ENCODE data around the gene NCAM1.

Gene NCAM1

DNA sequence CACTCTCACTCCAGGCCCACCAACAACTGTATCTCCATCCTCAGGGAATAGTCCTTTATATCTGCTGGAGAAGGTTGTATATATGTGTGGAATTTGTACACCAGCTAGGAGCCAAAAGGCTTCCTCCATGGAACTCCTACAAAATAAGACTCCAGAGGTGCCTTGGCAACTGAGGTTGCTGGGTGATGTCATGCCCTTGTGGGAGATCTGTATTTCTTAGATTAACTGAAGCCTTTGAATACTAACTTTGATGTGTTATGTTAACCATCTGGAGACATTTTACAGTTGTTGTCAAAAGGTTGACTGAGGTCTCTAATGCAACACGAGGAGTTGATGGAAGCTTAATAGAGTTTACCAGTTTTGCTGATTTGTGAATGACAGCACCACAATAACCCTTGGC is 213.7 kb downstream of the NCAM1 start:
- no peak for DNase-seq

GRCh38 chr11:113176599-113177360 is 215.6 kb downstream of the NCAM1 start:
- DNase-seq: no peak

DNA sequence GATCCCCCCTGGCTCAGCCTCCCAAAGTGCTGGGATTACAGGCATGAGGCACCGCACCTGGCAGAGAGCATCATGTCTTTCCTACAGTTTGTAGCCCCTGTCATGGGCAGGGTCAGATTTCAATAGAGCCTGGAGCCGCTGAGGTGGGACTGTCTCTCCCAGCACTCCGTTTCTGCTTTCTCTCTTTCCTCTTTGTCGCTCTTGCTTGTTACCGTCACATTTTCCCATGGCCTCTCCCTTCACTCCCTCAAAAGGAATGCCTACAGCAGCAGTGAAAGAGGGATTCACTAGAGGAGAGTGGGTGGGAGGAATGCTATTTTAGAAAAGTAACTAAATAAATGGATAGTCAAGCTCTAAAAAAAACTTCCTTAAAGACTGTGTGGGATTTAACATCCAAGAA is 216.5 kb downstream of the NCAM1 start:
- DNase-seq: no peak

- no peak for DNase-seq
These were observed 217.3 kb downstream of the NCAM1 start for GRCh38 chr11:113178381-113179070.

DNA sequence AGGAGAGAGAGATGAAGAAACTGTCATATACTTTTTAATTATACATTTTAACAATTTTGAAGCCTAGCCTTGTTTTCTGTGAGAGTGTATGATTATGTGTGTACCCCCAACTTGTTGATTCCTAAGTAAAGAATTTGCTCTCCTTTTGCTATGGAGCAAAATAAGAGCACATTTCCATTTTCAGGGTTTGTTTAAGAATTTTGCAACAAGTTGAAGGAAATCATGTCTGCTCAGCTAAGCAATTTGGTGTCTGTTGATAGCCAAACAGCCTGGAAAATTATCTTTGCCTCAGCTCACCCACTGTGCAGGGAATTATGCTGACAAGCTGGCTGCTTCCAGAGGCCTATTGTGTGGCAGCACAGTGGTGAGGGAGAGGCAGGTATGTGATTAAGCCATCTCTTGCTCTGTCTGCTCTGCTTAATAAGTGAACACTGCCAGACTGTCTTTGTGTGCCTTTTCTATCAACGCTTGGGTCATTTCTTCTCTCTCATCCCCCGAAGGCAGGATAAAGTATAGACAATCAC is 218.0 kb downstream of the NCAM1 start:
- no peak for DNase-seq

DNA sequence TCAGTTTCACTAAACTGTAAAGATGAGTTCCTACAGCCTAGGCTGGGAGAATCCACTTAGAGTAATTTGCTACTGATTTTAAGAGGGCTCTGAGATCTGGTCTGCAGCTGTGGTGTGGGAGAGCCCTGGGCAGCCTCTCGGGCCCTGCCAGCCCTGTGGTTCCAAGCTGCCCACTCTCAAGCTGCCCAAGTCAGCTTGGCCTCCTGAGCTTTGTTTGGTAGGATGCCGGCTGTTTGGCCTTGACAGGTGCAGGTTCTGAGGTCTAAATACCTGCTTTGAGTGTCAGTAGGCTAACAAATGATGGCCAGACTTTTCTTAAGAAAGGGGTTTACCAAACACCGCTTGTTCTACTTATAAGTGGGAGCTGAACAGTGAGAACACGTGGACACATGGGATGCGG is 219.9 kb downstream of the NCAM1 start:
- DNase-seq: no peak

GRCh38 chr11:113182288-113182687 is 221.1 kb downstream of the NCAM1 start:
- DNase-seq: peak in 1 of 3 donors; percentile 38

DNA sequence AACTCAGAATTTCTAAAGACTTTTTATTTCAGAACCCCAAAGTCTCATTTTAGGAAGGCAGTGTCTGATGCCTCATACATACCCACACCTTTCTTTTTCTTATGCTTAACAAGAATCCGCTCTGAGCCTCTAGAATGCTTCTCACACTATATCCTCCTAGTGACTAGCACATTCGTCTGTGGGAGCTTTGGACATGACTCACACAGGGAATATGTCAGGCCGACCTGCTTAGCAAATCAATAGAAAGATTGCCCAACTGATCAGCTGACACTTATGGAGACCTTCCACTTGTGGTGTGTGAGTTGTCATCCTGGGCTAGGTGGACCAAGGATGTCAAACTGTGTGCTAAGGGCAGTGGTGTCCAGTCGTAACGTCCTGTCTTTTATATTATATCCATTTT is 223.3 kb downstream of the NCAM1 start:
- DNase-seq: peak; percentile 83 to 91 (median 90)

DNA sequence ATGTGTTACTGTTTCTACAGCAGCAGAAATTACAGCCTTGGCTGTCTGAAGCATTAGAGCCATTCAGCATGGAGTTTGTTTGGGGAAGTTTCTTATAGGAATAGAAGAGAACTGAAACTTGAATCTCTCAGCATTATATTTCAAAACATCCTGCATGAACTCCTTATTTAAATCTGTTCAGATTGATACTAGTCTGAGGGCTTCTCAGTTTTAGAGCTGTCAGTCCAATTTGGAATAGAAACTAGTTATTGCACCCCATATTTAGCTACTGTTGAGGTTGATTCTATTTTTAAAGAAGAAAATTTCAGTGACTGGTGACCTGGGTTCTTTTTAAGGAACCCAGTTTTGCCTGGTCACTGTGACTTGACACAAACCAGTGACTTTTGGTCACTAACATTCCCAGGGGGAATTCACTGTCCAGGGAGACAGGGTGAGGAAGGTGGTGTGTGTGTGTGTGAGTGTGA is 227.2 kb downstream of the NCAM1 start:
- peak; percentile 92 to 93 (median 92) for DNase-seq

GRCh38 chr11:113189909-113190667 is 228.9 kb downstream of the NCAM1 start:
- peak; percentile 87 to 89 (median 88) for DNase-seq

GRCh38 chr11:113192121-113192925 is 231.1 kb downstream of the NCAM1 start:
- no peak for DNase-seq

DNA sequence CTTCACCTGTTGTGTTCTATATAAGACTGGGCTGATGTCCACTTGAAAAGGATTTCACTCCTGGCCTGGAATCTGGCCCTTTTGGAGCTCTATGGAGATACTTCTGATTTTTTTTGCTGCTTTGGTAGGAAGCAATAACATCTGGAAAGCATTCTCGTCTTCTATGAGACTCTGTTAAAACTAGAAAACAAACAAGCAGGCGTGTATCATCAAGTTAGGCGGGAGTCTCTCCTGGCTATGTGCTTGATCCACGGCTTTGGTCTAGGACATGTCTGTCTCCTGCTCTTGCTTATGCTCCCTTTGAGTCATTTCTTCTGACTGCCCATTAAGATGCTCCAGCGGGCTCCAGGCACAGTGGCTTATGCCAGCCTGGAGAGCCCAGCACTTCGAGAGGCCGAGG is 231.8 kb downstream of the NCAM1 start:
- no peak for DNase-seq

DNA sequence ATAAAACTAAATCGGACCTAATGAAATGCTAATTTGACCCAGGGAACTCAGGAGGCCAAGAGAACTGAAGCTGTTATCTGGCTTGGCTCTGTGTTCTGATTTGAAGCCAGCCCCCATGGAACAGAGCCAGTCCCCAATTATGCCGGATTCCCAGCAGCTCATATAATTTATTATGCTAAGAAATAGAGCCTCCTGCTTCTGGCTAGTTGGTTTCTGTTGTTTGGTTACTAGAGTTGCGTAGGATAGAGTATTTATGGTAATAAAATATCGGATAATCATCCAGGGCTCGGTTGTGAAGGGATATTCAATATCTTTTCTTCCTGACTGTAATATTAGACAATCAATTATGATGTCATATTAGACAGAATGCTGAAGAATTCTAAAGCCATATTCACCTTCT is 232.7 kb downstream of the NCAM1 start:
- DNase-seq: no peak

- DNase-seq: no peak
These were observed 234.5 kb downstream of the NCAM1 start for GRCh38 chr11:113195728-113196127.

DNA sequence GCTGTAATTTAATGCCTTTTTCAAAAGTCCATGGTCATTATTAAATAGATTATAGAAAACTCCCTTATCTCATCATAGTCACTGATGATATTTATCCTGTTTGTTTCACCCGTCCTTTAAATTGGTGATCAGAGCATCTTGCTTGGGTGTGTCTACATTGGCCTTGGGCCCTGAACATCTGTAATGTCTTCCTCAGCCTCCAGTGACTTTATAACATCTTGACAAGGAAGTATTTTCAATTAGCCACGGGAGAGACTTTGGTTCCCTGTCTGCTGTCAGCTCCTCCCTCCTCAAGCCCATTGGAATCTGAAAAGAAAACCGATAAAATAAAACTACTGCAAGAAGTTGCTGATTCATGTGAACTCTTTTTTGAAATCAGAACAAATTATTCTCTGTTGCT is 236.2 kb downstream of the NCAM1 start:
- no peak for DNase-seq

GRCh38 chr11:113198972-113199661 is 237.9 kb downstream of the NCAM1 start:
- no peak for DNase-seq

- no peak for DNase-seq
These were observed 238.6 kb downstream of the NCAM1 start for GRCh38 chr11:113199866-113200265.

DNA sequence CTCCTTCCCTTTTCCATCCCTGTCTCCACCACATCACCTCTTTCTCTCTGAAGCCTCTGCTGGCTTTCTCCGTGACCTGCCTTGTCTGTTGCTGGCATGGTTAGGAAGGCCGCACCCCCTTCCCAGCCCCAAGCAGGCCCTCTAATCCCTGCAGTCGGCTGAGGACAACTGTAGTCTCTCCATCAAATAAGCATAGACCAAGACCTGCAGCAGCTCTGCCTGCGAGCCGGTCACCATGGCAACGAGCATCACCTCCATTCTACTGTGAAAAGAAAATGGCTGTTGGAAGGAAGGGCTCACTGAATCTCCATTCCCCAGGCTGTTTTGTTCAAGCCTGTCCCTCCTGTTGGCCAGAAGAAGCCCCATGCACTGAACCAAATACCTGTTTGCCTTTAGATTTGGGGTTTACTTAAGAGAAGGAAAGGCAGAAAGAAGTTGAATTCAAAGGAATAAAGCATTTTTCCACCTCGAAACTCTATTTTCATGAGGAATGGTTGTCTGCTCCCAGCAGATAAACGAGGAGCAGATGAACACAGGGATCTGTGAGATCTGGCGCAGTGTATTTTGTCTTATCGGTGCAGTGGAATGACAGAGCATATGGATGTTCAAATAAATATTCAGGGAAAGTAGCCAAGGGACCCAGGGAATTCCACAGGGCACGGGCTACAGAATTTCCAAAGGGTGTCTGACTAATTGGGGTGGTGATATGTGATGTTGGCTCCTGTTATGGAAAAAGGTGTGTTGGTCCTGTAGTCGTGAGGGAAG is 240.0 kb downstream of the NCAM1 start:
- no peak for DNase-seq

DNA sequence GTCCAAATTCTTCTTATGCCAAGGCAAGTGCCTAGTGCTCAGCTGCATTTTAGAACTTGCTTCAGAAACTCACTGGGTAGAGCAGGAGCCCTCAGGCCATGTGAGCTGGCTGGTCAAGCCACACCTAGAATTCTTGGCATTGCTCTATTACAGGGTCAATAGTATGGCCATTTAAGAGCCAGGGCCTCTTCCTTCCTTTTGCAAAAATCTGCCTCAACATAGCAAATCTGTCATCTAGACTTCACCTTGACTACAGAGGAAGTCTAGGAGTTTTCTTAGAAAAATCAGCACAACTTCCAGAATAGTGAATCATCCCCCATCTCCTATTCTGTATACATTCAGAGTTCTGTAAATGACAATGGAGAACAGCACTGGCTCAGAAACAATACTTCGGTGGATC is 241.2 kb downstream of the NCAM1 start:
- DNase-seq: no peak

DNA sequence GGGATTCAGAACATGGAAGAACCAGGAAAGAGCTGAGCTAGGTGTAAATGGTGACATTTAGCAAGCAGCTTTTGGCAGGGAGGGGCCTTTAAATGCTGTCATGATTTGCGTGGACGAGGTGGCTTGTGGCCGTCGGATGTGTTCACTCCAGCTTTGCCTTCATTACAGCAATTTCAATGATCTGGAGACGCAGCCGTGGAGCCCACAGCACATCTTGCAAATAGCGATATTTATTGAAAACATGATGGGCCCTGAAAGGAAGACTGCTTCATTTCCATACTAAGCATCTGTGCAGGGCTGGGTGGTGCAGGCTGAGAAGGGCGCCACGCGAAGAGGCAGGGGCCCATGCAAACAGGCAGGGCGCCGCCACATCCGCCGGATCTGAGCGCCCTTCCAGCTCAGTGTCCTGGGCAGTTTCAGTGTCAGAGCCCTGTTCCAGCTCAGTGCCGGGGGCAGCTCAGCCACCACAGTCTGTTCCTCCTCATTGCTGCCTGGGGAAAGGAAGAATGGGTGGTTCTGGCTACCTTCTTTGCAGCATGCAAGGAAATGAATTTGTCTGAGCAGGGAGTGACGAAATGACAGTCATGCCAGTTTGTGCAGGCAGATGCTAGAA is 242.0 kb downstream of the NCAM1 start:
- DNase-seq: no peak

DNA sequence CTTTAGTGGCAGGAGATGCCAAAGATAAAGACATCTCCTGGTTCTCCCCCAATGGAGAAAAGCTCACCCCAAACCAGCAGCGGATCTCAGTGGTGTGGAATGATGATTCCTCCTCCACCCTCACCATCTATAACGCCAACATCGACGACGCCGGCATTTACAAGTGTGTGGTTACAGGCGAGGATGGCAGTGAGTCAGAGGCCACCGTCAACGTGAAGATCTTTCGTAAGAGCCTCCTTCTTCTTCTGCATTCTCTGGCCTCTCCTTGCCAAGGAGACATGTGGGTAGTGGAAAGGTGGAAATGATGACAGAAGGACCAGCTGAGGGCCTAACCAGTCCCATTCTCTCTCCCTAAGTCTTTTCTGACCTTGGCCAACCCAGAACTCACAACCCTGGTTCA is 243.1 kb downstream of the NCAM1 start:
- DNase-seq: peak; percentile 85 to 88 (median 88)

Measured in suppressor macrophage treated with lipopolysaccharide for 1 hour (primary cell).